GM21447 (cell line): ENCODE results near the gene STAC2.

Experiments
- ATAC-seq: cut with Tn5 transposase; IDR thresholded peaks from one replicate; pipeline ENCODE4 v1.9.1; 2021; ENCODE audit not compliant: unreplicated experiment

Gene STAC2

DNA sequence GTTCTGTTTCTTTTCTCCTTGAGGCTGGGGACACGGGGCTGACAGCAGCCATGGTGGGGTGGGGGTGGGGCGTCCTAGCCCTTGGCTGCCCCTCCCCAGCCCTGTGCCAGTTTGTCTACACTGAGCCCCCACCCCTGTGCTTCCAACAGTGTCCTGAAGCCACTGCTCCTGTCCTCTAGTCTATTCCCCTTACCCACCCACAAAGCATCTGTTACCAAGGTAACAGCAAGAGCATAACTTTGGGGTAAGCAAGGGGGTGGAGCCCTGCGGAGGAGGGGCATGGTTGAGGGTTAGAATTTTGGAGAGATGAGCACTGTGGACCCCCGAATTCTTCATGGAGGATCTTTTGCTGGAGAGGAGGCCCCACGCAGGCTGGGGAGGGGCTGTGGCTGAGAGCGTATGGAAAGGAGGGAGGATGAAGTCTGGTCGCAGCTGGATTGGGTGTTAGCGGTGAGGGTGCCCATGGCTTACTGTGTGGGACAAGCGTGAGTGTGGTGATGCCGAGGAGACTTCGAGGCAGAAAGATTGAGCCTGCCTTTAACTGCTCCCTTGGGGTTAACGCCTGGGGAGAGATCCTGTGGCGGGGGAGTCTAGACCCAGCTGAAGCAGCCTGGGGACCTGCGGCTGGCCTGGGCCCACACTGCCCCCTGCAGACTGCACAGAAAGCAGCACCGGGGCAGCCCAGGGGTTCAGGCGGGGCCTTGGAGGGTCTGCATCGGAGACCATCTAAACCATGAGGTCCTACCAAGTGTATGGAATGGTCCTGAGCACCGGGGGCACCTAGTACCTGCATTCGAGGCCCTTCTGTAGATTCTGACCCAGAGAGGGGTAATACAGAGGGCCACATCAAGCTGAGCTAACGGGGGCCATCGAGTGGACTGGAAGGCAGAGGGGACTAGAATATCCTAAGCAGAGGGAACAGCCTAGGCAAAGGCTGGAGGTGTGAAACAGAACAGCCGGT is 6.1 kb upstream of the STAC2 start:
- no peak for ATAC-seq

GRCh38 chr17:39231091-39231561 is 5.4 kb upstream of the STAC2 start:
- ATAC-seq = no peak

GRCh38 chr17:39230361-39230760 is 4.6 kb upstream of the STAC2 start:
- no peak for ATAC-seq

- no peak for ATAC-seq
These were observed 3.6 kb upstream of the STAC2 start for GRCh38 chr17:39229274-39229913.

- no peak for ATAC-seq
These were observed 1.7 kb upstream of the STAC2 start for GRCh38 chr17:39227364-39227919.

GRCh38 chr17:39225959-39226683 is 376 bp upstream of the STAC2 start:
- ATAC-seq = no peak

- no peak for ATAC-seq
These were observed 902 bp downstream of the STAC2 start for GRCh38 chr17:39224778-39225307.

DNA sequence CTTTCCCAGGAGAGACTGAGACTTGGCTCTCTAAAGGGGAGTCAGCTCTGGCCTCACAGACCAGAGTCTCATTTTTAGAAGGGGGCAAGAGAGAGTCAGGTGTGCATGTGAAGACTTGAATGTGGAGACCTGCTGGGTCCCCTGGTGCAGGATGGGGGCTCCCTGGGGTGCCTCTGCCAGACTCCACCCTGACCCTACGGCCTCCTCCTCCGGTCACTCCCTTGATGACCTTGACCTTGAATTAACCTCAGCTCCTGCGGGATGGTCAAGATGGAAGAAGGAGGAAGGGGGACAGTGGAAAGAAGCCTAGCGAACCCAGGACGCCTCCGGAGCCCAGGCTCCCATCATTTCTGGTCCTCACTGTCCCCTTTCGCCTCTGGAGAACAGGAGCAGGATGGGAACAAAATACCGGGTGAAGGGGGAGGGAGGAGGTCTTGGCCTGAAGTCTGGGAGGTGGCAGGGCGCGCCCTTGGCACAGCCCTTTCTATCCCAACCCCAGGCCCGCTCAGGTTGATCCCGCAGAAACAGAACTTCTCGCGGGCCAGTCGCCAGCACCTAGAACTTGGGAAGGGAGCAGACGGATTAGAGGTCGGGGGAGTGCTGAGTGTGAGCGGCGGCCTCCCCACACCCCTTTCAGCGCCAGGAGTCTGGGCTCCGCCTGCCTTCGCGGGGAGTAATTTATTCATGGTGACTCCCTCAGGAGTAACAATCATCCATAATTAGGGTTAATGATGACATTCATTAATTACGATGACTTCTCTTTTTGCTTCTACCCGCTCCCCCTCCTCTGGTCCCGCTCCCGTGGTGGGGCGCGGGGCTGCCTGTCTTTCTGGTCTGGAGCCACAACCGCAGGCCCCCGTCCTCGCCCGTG is 1.6 kb downstream of the STAC2 start:
- ATAC-seq = no peak

DNA sequence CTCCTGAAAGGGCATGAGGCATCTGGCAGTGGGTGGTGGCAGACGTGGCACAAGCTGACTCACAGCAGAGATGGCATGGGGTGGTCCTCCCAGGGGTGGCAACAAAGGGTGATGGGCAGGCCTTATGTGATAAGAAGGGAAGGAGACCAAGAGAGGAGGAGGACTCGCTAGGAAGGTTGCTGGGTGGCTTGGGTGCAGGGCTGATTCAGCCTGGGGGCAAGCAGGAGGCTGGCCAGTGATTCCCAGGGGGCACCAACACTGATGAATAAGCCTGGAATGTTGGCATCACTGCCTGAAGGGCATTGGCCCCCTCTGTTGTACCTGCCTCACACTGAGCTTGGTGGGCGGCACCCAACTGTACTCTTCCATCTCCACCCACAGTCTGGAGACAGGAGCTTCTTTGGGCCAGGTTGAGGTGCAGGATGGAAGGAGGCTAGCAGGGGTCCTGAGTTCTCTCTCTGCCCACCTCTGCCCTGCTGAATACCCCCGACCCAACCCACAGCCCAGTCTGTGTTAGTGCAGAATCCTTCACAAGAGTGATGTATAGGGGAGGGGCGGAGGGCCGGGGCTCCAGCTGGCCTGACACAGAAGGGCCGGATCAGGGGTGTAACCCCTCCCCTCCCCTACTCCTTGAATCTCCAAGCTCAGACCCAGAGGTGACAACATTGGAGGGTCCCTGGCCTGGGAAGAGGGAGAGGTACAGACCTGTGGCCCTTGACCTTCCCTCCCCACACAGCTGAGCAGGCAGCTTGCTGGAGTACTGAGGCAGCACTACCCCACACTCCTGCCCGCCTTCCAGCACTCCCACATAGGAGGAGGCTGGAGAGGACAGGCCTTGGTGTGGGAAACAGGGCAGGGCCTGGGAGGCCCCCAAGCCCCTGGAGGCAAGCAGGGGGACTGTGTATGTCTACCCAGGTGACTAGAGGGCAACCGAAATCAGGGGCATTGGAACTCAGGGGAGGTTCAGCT is 2.6 kb downstream of the STAC2 start:
- no peak for ATAC-seq

DNA sequence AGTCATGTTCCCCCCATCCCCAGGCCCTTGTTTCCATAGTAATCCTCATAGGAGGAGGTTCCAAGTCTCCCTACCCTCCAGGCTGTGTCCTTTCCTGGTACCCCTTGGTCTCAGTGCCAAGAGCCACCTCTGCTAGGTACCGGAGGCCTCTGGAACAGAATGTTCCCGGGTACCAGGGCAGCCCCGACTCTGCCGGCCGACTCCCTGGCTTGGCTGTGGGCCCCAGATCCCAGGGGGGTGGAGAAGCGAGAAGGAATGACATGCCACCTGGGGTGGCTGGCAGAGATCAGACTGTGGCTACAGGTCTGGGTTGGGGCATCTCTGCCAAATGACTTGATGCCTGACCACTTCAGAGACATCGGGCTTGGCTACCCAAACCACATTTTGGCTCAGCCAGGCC is 3.6 kb downstream of the STAC2 start:
- no peak for ATAC-seq

GRCh38 chr17:39221572-39221971 is 4.2 kb downstream of the STAC2 start:
- ATAC-seq = no peak

GRCh38 chr17:39219647-39220154 is 6.0 kb downstream of the STAC2 start:
- ATAC-seq = no peak

DNA sequence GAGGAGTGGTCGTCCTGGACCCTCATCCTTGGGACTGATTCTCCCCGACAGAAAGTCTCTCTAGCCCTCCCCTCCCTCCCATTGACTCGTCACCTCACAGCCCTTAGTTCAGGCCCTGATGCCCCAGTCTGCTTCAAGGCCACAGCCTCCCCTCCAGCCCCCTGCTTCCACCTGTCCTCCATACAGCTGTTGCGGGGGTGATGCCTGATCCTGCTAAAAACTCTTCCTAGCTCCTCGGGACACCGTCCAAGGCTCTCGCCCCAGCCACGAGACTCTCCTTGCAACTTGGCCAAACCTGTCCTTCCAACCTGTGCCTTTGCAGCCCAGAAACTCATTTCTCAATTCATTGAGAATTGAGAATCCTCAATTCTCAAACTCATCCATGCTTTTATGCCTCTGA is 6.8 kb downstream of the STAC2 start:
- ATAC-seq = no peak

DNA sequence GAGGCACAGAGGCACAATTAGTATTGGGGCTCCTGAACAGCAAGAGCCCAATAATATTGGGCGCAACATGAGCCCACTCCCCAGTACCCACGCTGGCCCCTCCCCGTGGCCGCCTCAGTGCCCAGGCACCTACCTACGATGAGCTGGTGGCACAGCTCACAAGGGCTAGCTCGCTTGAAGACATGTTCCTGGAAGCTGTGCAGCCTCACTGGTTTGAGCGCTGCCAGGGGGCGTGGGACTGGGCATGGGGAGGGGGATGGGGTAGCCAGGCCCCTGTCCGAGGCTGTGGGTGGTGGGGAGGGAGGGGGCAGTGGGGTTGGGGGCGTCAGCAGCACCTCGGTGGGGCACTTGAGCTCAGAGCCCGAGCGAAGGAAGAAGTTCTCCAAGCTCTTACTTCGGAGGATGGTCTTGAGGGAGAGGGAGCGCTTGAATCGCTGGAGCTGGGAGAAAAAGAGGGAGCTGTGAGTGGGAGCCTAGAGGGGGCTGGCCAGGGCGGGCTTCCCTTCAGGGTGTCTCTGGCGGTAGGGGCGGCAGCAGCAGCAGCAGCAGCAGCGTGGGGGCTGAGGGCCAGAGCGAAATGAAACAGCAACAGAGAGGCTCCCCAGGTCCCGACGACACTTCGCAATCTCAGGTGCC is 7.9 kb downstream of the STAC2 start:
- no peak for ATAC-seq

GRCh38 chr17:39213852-39214251 is 11.9 kb downstream of the STAC2 start:
- no peak for ATAC-seq

DNA sequence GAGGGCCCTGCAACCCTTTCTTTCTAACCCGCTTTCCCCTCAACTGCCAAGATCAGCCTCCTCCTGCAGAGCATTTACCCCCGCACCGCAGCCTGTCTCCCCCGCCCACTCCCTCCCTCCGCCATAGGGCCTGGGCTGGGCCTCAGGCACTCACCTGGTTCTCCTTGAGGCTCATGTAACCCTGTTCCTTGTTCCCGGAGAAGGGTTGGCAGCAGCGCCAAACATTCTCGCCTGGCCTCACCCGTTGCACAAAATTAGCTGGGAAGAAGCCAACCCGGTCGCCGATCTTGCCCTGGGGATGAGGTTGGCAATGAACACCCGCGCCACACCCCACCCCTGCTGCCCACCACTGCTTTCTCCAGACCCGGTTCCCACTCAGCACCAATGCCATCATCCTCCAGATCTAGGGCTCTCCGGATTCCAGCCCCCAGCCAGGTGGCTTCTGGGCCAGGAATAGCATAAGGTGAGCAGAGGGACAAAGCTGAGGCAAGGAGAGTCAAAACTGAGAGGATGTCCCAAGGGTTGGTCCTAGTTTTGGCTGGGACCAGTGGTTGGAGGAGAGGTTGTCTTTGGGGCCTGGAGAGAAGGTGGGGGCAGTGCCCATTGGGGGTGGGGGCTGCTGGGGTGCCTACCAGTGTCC is 12.8 kb downstream of the STAC2 start:
- ATAC-seq = no peak

DNA sequence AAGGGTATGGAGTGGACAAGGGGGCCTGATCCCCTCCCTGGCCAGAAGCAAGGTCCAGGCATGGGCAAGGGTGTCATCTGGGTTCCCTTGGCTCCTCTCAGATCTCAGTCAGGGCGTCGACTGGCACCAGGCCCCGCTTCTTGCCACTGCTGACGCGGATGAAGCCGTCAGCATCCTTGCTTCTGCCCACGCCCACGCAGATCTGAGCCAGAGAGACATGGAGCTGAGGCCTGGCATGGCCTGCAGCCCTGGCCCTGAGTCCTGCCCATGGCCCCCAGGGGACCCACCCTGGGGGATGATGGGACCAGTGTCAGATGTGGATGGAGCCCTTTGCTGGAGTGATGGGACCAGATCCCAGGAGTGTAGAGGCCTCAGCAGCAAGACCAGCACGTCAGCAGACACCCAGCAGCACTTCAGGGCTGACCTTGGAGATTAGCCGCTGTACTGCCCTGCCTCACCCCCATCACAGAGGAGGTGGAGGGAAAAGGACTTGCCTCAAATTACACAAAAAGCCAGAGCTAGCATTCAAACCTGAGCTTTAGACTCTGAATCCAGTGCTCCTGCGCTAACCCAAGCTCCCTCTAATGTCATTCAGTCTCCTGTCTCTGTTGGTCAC is 13.4 kb downstream of the STAC2 start:
- no peak for ATAC-seq
